Measurements from ENCODE around the gene TEX55. TPM values are rescaled to one million over a fixed set of nuclear protein-coding genes. Genes with fewer than 3 reads are reported as not detected.

TEX55 gene
- total RNA-seq, 3 donors from 2014 or later: not detected

DNA sequence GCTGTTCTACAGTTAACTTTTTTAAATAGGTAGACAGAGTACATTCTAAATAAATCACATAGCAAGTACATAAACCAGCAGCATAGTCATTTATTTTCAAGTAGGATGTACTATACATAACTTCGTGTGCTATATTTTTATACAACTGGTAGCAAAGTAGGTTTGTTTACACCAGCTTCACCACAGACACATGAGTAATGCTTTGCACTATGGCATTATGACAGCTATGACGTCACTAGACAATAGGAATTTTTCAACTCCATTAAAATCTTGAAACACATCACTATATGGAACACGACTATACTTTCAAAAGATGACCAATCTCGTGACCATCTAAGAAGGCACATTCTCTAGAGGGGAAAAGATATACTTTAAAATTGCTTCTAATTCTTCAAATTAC lies 3.5 kb downstream of the TEX55 start:
- H3K27ac ChIP-seq: no peak overlapping the region
- no peaks in the 10 kb centered on the region for H3K27me3 ChIP-seq
- intact Hi-C loops (cut with DNase I; ENCODE audit: low total_unique reads): no loop called here
- H3K9me3 ChIP-seq: peaks cover 0 to 13% of the 10 kb centered on the region in 2 donors
- H3K4me3 ChIP-seq: no peak overlapping the region
- DNase-seq (ENCODE audit: low spot score in 2 of 2): no peak
- no peaks in the 10 kb centered on the region for H3K36me3 ChIP-seq
- no peaks in the 10 kb centered on the region for H3K4me1 ChIP-seq
- TF ChIP-seq POLR2AphosphoS5 (IDR thresholded peaks at IDR 0.05) (no peak), POLR2A (IDR thresholded peaks at IDR 0.05) (no peak)
- TF ChIP-seq, protein P1, sequence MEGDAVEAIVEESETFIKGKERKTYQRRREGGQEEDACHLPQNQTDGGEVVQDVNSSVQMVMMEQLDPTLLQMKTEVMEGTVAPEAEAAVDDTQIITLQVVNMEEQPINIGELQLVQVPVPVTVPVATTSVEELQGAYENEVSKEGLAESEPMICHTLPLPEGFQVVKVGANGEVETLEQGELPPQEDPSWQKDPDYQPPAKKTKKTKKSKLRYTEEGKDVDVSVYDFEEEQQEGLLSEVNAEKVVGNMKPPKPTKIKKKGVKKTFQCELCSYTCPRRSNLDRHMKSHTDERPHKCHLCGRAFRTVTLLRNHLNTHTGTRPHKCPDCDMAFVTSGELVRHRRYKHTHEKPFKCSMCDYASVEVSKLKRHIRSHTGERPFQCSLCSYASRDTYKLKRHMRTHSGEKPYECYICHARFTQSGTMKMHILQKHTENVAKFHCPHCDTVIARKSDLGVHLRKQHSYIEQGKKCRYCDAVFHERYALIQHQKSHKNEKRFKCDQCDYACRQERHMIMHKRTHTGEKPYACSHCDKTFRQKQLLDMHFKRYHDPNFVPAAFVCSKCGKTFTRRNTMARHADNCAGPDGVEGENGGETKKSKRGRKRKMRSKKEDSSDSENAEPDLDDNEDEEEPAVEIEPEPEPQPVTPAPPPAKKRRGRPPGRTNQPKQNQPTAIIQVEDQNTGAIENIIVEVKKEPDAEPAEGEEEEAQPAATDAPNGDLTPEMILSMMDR (IDR thresholded peaks at IDR 0.05): no peak

DNA sequence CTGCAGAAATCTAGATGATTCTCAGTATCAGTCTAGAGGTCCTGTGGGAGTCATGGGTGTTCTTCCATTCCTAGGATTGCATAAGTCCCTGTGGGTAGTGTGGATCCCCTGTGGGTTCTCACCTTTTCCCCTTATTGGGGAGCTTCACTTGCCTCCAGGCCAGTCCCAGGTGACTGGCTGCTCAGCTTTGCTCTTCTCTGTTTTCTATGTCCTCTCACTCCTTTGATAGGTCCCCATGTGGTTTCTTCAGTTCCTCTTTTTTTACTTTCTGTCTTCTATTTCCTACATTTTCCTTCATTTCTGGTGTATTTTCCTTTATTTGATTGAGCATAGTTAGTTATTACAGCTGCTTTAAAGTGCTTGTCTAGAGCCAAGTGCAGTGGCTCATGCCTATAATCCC lies 10.9 kb downstream of the TEX55 start:
- DNase-seq (ENCODE audit: low spot score in 2 of 2): no peak
- Histone ChIP-seq H3K27me3 (no peaks in the 10 kb centered on the region), H3K4me3 (no peak overlapping the region), H3K9me3 (peaks cover 4 to 29% of the 10 kb centered on the region in 2 donors), H3K36me3 (no peaks in the 10 kb centered on the region), H3K4me1 (no peaks in the 10 kb centered on the region), H3K27ac (no peak overlapping the region)
- intact Hi-C loops (cut with DNase I; ENCODE audit: low total_unique reads): no loop called here
- TF ChIP-seq, protein P1 (IDR thresholded peaks at IDR 0.05): no peak
- TF ChIP-seq POLR2A (IDR thresholded peaks at IDR 0.05) (no peak), POLR2AphosphoS5 (IDR thresholded peaks at IDR 0.05) (no peak)

DNA sequence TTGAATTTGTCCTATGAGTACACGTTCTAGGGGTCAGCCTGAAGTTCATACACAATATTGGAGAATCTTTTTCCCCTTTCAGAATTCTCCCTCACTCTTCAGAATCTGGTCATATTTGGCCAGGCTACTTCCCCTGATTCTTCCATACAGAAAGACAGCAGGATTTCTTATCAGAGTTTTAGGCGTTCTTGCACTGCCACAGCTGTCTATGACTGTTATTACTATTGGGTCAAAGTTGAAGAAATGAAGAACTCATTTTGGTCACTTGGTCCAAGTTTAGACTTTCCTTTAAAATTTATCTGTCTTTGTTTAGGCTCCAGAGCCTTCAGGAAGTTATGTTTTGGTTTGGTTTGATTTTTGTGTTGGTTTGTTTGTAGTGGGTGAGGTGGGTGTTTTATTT lies 12.0 kb downstream of the TEX55 start:
- intact Hi-C loops (cut with DNase I; ENCODE audit: low total_unique reads): no loop called here
- Histone ChIP-seq H3K4me1 (no peaks in the 10 kb centered on the region), H3K27ac (no peak overlapping the region), H3K4me3 (no peak overlapping the region), H3K9me3 (peaks cover 4 to 29% of the 10 kb centered on the region in 2 donors), H3K36me3 (no peaks in the 10 kb centered on the region), H3K27me3 (no peaks in the 10 kb centered on the region)
- DNase-seq (ENCODE audit: low spot score in 2 of 2): no peak
- TF ChIP-seq POLR2AphosphoS5 (IDR thresholded peaks at IDR 0.05): no peak
- TF ChIP-seq, protein P1 (IDR thresholded peaks at IDR 0.05): no peak
- no peak for TF ChIP-seq POLR2A (IDR thresholded peaks at IDR 0.05)

DNA sequence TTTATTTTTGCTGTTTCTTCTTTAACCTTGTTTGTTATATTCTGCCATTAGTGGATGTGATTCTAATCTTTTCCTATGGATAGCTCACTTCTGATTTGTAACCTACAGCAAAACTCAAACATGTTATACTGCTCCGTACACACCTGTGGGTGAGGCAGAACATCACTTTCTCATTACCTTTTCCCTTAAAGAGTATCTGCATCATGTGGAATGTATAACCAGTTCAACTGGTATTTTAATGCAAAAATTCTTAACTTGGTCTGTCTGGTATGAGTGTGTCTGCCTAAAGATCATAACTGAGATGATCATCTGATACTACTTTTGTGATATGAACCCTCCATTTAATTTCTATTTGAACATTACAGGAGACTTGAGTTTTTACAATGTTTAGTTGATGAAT lies 14.4 kb downstream of the TEX55 start:
- intact Hi-C loops (cut with DNase I; ENCODE audit: low total_unique reads): no loop called here
- no peak for DNase-seq (ENCODE audit: low spot score in 2 of 2)
- Histone ChIP-seq H3K4me1 (no peaks in the 10 kb centered on the region), H3K36me3 (no peaks in the 10 kb centered on the region), H3K4me3 (no peak overlapping the region), H3K9me3 (peaks cover 9 to 22% of the 10 kb centered on the region in 2 donors), H3K27ac (no peak overlapping the region), H3K27me3 (no peaks in the 10 kb centered on the region)
- TF ChIP-seq, protein P1 (IDR thresholded peaks at IDR 0.05): no peak
- TF ChIP-seq POLR2A (IDR thresholded peaks at IDR 0.05): no peak
- no peak for TF ChIP-seq POLR2AphosphoS5 (IDR thresholded peaks at IDR 0.05)

DNA sequence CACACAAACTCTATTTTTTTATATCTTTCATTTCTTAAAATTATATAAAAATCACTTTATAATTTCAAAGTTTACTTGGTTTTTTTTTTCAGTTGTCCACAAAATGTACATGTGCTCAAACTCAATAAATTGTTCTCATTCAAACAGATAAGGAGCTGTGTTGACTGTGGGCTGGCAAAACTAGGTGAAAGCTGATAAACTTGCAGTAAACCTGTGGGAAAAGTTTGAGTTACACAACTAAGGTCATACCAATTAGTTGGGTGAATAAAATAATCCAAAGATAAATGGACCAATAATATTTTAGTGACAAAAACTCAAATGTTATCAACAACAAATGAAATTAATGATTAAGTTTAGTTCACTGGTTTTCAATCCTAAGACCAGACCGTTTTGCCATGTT lies 14.8 kb downstream of the TEX55 start:
- Histone ChIP-seq H3K27ac (no peak overlapping the region), H3K9me3 (peaks cover 9 to 21% of the 10 kb centered on the region in 2 donors), H3K36me3 (no peaks in the 10 kb centered on the region), H3K4me1 (no peaks in the 10 kb centered on the region), H3K4me3 (no peak overlapping the region), H3K27me3 (no peaks in the 10 kb centered on the region)
- intact Hi-C loops (cut with DNase I; ENCODE audit: low total_unique reads): no loop called here
- TF ChIP-seq POLR2AphosphoS5 (IDR thresholded peaks at IDR 0.05): no peak
- TF ChIP-seq, protein P1 (IDR thresholded peaks at IDR 0.05): no peak
- TF ChIP-seq POLR2A (IDR thresholded peaks at IDR 0.05): no peak
- DNase-seq (ENCODE audit: low spot score in 2 of 2): no peak
